Heart left ventricle (tissue), 13 donors: ENCODE measurements around the gene CRADD.

Experiments
- POLR2A ChIP-seq, 2 donors: fragments of 450-650 bp; IDR thresholded peaks; one replicate each; pipeline ENCODE4 v1.6.1; 2017; ENCODE audit warnings: antibody characterized with exemption in 2 of 2, mild to moderate bottlenecking in 2 of 2, moderate library complexity in 2 of 2
- TF ChIP-seq, protein P1 (sequence below), 12 donors: fragments of 200-600 bp; sonication (generic) in 4 of 12; IDR thresholded peaks; one replicate each; pipeline versions ENCODE4 v1.5.0 to v1.8.0; 2018 to 2022; ENCODE audit warnings: antibody characterized with exemption in 12 of 12, mild to moderate bottlenecking in 5 of 12
- donor health status: ischemic (EF 13 %, LVEDD 7.1; RV severe dilation, severe dysfunction).
- donor health status: DM: no; HTN: yes; CAD: no.
- donor health status: DM: no; HTN: no; CAD: no.
- donor health status: ischemic (EF 25% LVEDD 6.9; RV normal size, moderate dysfunction).
- donor health status: ischemic (EF 25% LVEDD 5.7; RV mildly dilated, moderate dysfunction).
- donor health status: ischemic (EF 35%, LVEDD 5.7; RV mildly dilated, moderate dysfunction).
- donor health status: nonischemic (EF 11% LVEDD 7.7; RV severe dilation, severe dysfunction).
- donor health status: DM: yes; HTN: yes; CAD: no.
- donor health status: PGD.
- donor health status: ischemic (EF 29% LVEDD 5.4; RV normal size, mild dysfunction).
- donor health status: nonischemic (EF 23%, LVEDD 6.1; RV moderate dilation, normal function).

- TF ChIP-seq, protein P1, sequence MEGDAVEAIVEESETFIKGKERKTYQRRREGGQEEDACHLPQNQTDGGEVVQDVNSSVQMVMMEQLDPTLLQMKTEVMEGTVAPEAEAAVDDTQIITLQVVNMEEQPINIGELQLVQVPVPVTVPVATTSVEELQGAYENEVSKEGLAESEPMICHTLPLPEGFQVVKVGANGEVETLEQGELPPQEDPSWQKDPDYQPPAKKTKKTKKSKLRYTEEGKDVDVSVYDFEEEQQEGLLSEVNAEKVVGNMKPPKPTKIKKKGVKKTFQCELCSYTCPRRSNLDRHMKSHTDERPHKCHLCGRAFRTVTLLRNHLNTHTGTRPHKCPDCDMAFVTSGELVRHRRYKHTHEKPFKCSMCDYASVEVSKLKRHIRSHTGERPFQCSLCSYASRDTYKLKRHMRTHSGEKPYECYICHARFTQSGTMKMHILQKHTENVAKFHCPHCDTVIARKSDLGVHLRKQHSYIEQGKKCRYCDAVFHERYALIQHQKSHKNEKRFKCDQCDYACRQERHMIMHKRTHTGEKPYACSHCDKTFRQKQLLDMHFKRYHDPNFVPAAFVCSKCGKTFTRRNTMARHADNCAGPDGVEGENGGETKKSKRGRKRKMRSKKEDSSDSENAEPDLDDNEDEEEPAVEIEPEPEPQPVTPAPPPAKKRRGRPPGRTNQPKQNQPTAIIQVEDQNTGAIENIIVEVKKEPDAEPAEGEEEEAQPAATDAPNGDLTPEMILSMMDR (IDR thresholded peaks at IDR 0.05) = no peak
- no peak for TF ChIP-seq POLR2A (IDR thresholded peaks at IDR 0.05)
Measured at GRCh38 chr12:93883436-93884154, 206.4 kb downstream of the CRADD start.
